HG03175 (cell line): Measurements from ENCODE around the gene IL5RA.

Experiments
- ATAC-seq: cut with Tn5 transposase; IDR thresholded peaks from one replicate; pipeline ENCODE4 v1.9.1; 2021; ENCODE audit warnings: mild to moderate bottlenecking, moderate library complexity; ENCODE audit not compliant: unreplicated experiment

The IL5RA gene

GRCh38 chr3:3109407-3110298 is 521 bp downstream of the IL5RA start:
- ATAC-seq = peak; percentile 85

- peak; percentile 32 for ATAC-seq
Measured at GRCh38 chr3:3107858-3108257, 2.3 kb downstream of the IL5RA start.

GRCh38 chr3:3107181-3107580 is 3.0 kb downstream of the IL5RA start:
- ATAC-seq = no peak

- ATAC-seq = no peak
Measured at GRCh38 chr3:3105815-3106214, 4.4 kb downstream of the IL5RA start.

- no peak for ATAC-seq
Measured at GRCh38 chr3:3105246-3105645, 4.9 kb downstream of the IL5RA start.

- no peak for ATAC-seq
Measured at GRCh38 chr3:3102751-3103150, 7.4 kb downstream of the IL5RA start.

- ATAC-seq = peak; percentile 42
Measured at GRCh38 chr3:3101660-3102458, 8.3 kb downstream of the IL5RA start.

GRCh38 chr3:3097958-3098357 is 12.2 kb downstream of the IL5RA start:
- ATAC-seq = no peak

- ATAC-seq = peak; percentile 97
Measured at GRCh38 chr3:3089017-3089416, 21.2 kb downstream of the IL5RA start.

- ATAC-seq = no peak
Measured at GRCh38 chr3:3087716-3088465, 22.3 kb downstream of the IL5RA start.

- no peak for ATAC-seq
Measured at GRCh38 chr3:3087279-3087678, 22.9 kb downstream of the IL5RA start.

GRCh38 chr3:3086239-3086638 is 23.9 kb downstream of the IL5RA start:
- no peak for ATAC-seq

- ATAC-seq = no peak
Measured at GRCh38 chr3:3085782-3086181, 24.4 kb downstream of the IL5RA start.

GRCh38 chr3:3084890-3085289 is 25.3 kb downstream of the IL5RA start:
- no peak for ATAC-seq

GRCh38 chr3:3082234-3082924 is 27.8 kb downstream of the IL5RA start:
- ATAC-seq = peak; percentile 61

GRCh38 chr3:3081381-3082233 is 28.6 kb downstream of the IL5RA start:
- peak; percentile 52 for ATAC-seq

GRCh38 chr3:3080309-3080708 is 29.9 kb downstream of the IL5RA start:
- no peak for ATAC-seq

GRCh38 chr3:3074551-3075257 is 35.5 kb downstream of the IL5RA start:
- ATAC-seq = no peak

GRCh38 chr3:3071136-3071535 is 39.0 kb downstream of the IL5RA start:
- ATAC-seq = no peak
